NB4 (cell line): ENCODE results near the gene ALDH1A2.

Source experiments
- DNase-seq: peaks from one replicate; pipeline ENCODE4 v3.0.0; 2010; ENCODE audit warnings: low read depth
- H3K4me3 ChIP-seq: one replicate; pipeline ENCODE4 v1.5.1; 2011; ENCODE audit warnings: mild to moderate bottlenecking, low read depth, low read length, moderate library complexity
- CTCF ChIP-seq: IDR thresholded peaks from one replicate; pipeline ENCODE4 v1.5.1; 2012; ENCODE audit warnings: low read depth, low read length
- MAX ChIP-seq: IDR thresholded peaks from 2 replicates; pipeline ENCODE4 v1.6.1; 2011; ENCODE audit warnings: low read depth, low read length
- MYC ChIP-seq: IDR thresholded peaks from 2 replicates; pipeline ENCODE4 v1.6.1; 2011; ENCODE audit warnings: low read depth, low read length
- POLR2A ChIP-seq: IDR thresholded peaks from 2 replicates; pipeline ENCODE4 v1.6.1; 2011; ENCODE audit warnings: mild to moderate bottlenecking; ENCODE audit not compliant: insufficient read length; ENCODE audit errors: extremely low read depth

ALDH1A2 gene

GRCh38 chr15:57923306-57923705, 142.2 kb downstream of the ALDH1A2 start:
- H3K4me3 ChIP-seq = no peak overlapping the region
- no peak for TF ChIP-seq POLR2A
- TF ChIP-seq MYC = no peak
- no peak for TF ChIP-seq MAX
- no peak for TF ChIP-seq CTCF
- DNase-seq = no peak

GRCh38 chr15:57922776-57923175, 142.7 kb downstream of the ALDH1A2 start:
- H3K4me3 ChIP-seq = no peak overlapping the region
- no peak for TF ChIP-seq MYC
- no peak for TF ChIP-seq POLR2A
- TF ChIP-seq CTCF = no peak
- no peak for TF ChIP-seq MAX
- no peak for DNase-seq

GRCh38 chr15:57921371-57921770, 144.1 kb downstream of the ALDH1A2 start:
- no peak for DNase-seq
- no peak overlapping the region for H3K4me3 ChIP-seq
- no peak for TF ChIP-seq POLR2A
- no peak for TF ChIP-seq MYC
- TF ChIP-seq MAX = no peak
- TF ChIP-seq CTCF = no peak

- TF ChIP-seq MYC (no peak), POLR2A (no peak), CTCF (no peak), MAX (no peak)
- no peak for DNase-seq
- no peak overlapping the region for H3K4me3 ChIP-seq
Measured at GRCh38 chr15:57920911-57921310, 144.6 kb downstream of the ALDH1A2 start.

GRCh38 chr15:57919754-57920153, 145.8 kb downstream of the ALDH1A2 start:
- no peak for TF ChIP-seq MAX
- DNase-seq = no peak
- H3K4me3 ChIP-seq = no peak overlapping the region

GRCh38 chr15:57917998-57918397, 147.5 kb downstream of the ALDH1A2 start:
- H3K4me3 ChIP-seq = no peak overlapping the region
- DNase-seq = no peak
- TF ChIP-seq MYC (no peak), CTCF (no peak)
